Hepatic stellate cell (primary cell): Measurements from ENCODE around the gene ADAMTS19.

Source experiments
- DNase-seq: peaks from one replicate; pipeline ENCODE4 v3.0.0; 2011; ENCODE audit warnings: low spot score

Gene ADAMTS19

GRCh38 chr5:129689045-129689444 is 228.9 kb downstream of the ADAMTS19 start:
- no peak for DNase-seq

DNA sequence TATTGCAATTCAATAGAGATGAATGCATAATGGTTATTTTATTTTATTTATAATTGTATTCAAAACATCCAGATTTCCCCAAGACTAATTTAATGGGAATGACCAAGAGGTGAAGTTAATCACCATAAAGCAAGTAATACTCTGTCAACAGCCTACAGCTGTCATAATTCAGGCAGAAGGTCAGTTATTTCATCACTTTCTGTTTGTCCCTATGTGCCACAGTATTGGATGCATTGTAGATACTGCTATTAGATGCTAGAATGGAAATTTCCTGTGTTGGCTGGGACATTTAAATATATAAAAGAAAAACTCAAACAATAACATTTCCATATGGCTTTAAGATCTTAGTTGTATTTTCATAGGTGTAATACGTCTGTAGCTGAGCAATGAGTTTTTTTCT is 231.1 kb downstream of the ADAMTS19 start:
- no peak for DNase-seq

GRCh38 chr5:129696636-129697035 is 236.5 kb downstream of the ADAMTS19 start:
- no peak for DNase-seq

GRCh38 chr5:129698661-129699060 is 238.6 kb downstream of the ADAMTS19 start:
- no peak for DNase-seq

- no peak for DNase-seq
Measured at GRCh38 chr5:129716235-129716634, 256.1 kb downstream of the ADAMTS19 start.

- no peak for DNase-seq
Measured at GRCh38 chr5:129716651-129717050, 256.6 kb downstream of the ADAMTS19 start.

DNA sequence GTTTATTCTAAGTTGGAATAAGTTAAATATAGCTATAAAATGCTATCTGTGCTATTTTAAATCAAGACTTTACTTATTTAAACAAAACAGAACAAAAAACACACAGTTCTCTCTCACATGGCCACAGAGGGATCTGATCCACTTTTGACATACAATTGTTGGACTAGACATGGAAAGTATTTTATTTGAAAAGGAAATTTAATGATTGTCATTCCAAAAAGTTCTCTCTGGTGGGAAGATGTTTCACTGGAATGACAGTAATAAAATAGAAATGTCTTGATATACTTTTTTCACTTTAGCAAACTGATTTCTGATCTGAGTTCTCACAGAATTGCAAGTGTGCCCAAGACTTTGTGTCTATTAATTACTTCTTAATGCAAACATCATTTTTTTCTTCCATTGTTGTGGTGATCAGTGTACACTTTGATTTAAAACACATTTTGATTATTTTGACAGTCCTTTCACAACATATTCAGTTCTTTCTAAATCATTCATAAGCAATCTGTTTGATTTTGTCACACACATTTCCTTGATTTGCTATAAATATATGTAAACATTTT is 257.7 kb downstream of the ADAMTS19 start:
- DNase-seq, result no peak

GRCh38 chr5:129718471-129719090 is 258.5 kb downstream of the ADAMTS19 start:
- DNase-seq, result no peak

- no peak for DNase-seq
Measured at GRCh38 chr5:129724222-129724621, 264.1 kb downstream of the ADAMTS19 start.

- DNase-seq, result no peak
Measured at GRCh38 chr5:129724647-129725046, 264.5 kb downstream of the ADAMTS19 start.

DNA sequence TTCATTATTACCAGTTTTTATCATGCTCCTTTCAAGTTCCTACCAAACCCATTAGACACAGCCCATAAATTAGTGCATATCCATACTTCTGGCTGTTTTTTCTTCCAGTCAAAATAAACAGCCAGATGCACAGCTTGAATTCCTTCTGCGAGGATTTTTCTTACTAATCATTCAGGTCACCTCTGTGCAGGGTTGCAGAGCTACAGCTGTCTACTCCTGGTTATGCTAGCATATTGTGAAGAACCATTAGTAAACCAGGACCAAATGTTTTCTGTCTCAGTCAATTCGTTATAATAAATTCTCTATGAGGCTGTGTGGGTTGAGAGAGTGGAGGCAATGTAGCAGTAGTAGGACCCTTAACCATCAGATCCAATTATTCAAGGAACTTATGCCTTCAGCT is 279.7 kb downstream of the ADAMTS19 start:
- DNase-seq, result no peak

GRCh38 chr5:129743541-129744187 is 283.6 kb downstream of the ADAMTS19 start:
- no peak for DNase-seq

- no peak for DNase-seq
Measured at GRCh38 chr5:129745997-129746396, 285.9 kb downstream of the ADAMTS19 start.

DNA sequence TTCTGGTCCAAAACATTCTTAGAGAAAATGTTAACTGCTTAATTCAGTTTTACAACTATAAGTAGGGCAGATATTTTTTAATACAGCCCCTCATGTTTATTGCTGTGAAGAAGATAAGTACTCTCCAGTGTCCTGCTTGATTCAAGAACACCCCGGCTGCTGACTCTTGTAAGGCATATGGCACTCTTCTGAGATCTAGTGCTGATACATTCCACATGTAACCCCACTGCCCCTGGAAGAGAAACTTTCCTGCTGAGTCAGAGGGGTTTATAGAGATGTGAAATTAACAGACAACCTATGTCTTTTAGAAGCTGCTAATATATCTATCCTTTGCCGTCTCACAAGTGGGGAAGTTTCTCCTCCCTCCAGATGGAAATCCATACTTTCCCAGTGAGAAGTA is 286.8 kb downstream of the ADAMTS19 start:
- no peak for DNase-seq

GRCh38 chr5:129747572-129748407 is 287.7 kb downstream of the ADAMTS19 start, which contains the start of gene MINAR2:
MINAR2 (plus strand) TSS chr5:129748094; CDS start chr5:129748191, 97 bp downstream.
- DNase-seq, result no peak

GRCh38 chr5:129748913-129749880 is 289.1 kb downstream of the ADAMTS19 start:
- no peak for DNase-seq

DNA sequence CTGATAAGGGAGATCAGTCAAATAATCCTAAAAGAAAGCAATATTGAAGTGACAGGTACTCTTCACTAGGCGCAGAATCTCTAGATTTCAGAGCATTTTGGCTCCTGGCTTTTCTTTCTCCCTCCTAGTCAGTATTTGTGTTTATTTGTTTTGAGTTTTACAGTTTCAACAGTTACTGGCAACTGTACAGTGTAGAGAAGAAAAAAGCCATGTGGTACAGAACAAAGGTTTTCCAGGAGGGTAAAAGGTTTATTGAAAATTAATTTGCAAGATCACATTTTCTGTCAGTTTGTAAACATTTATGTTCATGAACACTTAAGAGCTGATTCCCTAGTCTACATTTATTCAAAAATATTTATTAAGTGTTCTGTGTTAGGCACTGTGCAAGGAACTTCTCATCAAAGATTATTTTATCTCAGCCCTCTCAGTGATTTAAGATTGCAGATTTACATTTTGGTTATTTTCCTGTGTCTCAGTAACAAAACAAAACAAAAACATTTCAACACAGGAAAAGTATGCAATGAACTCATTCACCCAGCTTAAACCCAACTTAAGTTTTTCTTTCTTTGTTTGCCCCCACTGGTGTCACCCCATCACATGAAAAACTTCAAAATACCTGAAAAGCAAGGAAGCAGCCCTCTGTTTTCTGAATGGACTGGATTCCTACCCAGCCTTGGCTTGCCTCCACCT is 300.7 kb downstream of the ADAMTS19 start:
- no peak for DNase-seq

GRCh38 chr5:129763651-129764050 is 303.6 kb downstream of the ADAMTS19 start:
- no peak for DNase-seq

DNA sequence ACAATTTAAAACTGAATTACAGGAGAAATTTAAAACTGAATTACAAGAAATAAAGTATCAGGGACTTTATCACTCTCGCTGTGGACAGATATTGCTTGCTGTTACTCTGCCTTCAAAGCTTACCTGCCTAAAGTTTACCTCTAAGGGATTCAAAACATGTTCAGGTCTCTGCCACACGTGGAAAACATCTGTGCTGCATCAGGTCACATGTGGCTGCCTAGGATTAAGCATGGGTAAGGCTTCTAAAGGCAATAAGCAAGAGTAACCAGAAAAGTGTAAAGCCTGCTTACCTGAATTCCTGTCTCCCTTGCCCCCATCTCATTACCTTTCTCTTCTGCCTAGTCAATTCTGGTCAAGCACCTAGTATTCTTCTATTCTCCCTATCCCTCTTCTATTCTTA is 306.7 kb downstream of the ADAMTS19 start:
- DNase-seq, result no peak

GRCh38 chr5:129767927-129768380 is 307.9 kb downstream of the ADAMTS19 start:
- peak; percentile 46 for DNase-seq

DNA sequence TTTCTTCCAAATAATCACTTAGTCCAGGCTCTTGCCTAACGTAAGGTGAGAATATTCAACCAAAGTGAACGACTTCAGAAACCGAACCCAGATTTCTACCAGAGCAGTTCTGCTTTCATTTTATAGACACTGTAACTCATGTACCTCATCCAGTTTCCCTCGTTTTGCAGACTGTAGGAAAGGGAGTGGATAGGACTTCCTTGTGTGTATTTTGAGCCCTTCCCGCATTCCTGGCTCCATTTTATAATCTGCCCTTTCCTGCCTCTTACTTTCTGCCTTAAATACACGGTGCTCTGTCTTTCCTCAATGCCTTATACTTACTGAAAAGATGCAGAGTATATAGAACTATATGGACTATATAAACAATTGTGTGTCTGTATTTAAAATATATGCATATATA is 308.6 kb downstream of the ADAMTS19 start:
- no peak for DNase-seq
